GM19395 (cell line): ENCODE results near the gene PMVK.

ENCODE experiments used
- ATAC-seq: cut with Tn5 transposase; IDR thresholded peaks from one replicate; pipeline ENCODE4 v1.9.1; 2021; ENCODE audit warnings: mild to moderate bottlenecking, moderate library complexity; ENCODE audit not compliant: unreplicated experiment

The PMVK gene

GRCh38 chr1:154967331-154967950, 30.9 kb upstream of the PMVK start:
- no peak for ATAC-seq

- no peak for ATAC-seq
These were observed 29.6 kb upstream of the PMVK start for GRCh38 chr1:154966111-154966510.

- ATAC-seq: no peak
These were observed 27.8 kb upstream of the PMVK start for GRCh38 chr1:154964359-154964758.

- no peak for ATAC-seq
These were observed 27.1 kb upstream of the PMVK start for GRCh38 chr1:154963643-154964042.

GRCh38 chr1:154962795-154963330, 26.3 kb upstream of the PMVK start:
- no peak for ATAC-seq

GRCh38 chr1:154962156-154962749, 25.7 kb upstream of the PMVK start:
- peak; percentile 7 for ATAC-seq

- ATAC-seq: peak; percentile 69
These were observed 25.0 kb upstream of the PMVK start, which contains the start of gene PYGO2 for GRCh38 chr1:154961207-154962155. TSS of gene PYGO2 (minus strand) at chr1:154961782. CDS start at chr1:154961576, 206 bp downstream.

- no peak for ATAC-seq
These were observed 24.1 kb upstream of the PMVK start for GRCh38 chr1:154960446-154961136.

- no peak for ATAC-seq
These were observed 22.9 kb upstream of the PMVK start for GRCh38 chr1:154959426-154959780.

- ATAC-seq: no peak
These were observed 22.3 kb upstream of the PMVK start for GRCh38 chr1:154958681-154959425.

GRCh38 chr1:154958036-154958435, 21.5 kb upstream of the PMVK start:
- no peak for ATAC-seq

- no peak for ATAC-seq
These were observed 20.7 kb upstream of the PMVK start for GRCh38 chr1:154957091-154957657.

- ATAC-seq: no peak
These were observed 20.0 kb upstream of the PMVK start for GRCh38 chr1:154956544-154956941.

GRCh38 chr1:154955718-154956543, 19.4 kb upstream of the PMVK start, which contains the start of gene PBXIP1:
TSS of gene PBXIP1 (minus strand) at chr1:154956099. CDS start at chr1:154953721, 2,378 bp downstream.
- peak; percentile 69 for ATAC-seq

- ATAC-seq: peak; percentile 56
These were observed 18.7 kb upstream of the PMVK start for GRCh38 chr1:154955039-154955717.

GRCh38 chr1:154954541-154954940, 18.0 kb upstream of the PMVK start:
- ATAC-seq: no peak

- no peak for ATAC-seq
These were observed 17.1 kb upstream of the PMVK start for GRCh38 chr1:154953611-154954038.

- ATAC-seq: no peak
These were observed 16.1 kb upstream of the PMVK start for GRCh38 chr1:154952664-154953063.
